Stimulated activated CD8-positive, alpha-beta memory T cell treated with anti-CD3 and anti-CD28 coated beads, Interleukin-15, amount 100 ng/mL, for 1 hour (primary cell): ENCODE data around the gene IPCEF1.

ENCODE experiments used
- DNase-seq: peaks from one replicate; pipeline ENCODE4 v3.0.0-alpha.2; 2020; ENCODE audit warnings: low read depth

The IPCEF1 gene

GRCh38 chr6:154373971-154374370, 17.4 kb upstream of the IPCEF1 start:
- DNase-seq = no peak

GRCh38 chr6:154371281-154371680, 14.7 kb upstream of the IPCEF1 start:
- no peak for DNase-seq

- DNase-seq = no peak
These were observed 13.9 kb upstream of the IPCEF1 start for GRCh38 chr6:154370545-154370944.

- DNase-seq = no peak
These were observed 11.5 kb upstream of the IPCEF1 start for GRCh38 chr6:154367839-154368695.

GRCh38 chr6:154367336-154367735, 10.7 kb upstream of the IPCEF1 start:
- DNase-seq = no peak

GRCh38 chr6:154363821-154364220, 7.2 kb upstream of the IPCEF1 start:
- DNase-seq = no peak

GRCh38 chr6:154361476-154361875, 4.9 kb upstream of the IPCEF1 start:
- no peak for DNase-seq

- DNase-seq = no peak
These were observed 3.9 kb upstream of the IPCEF1 start for GRCh38 chr6:154360476-154360875.

- DNase-seq = no peak
These were observed 3.1 kb upstream of the IPCEF1 start for GRCh38 chr6:154359679-154360078.

- DNase-seq = no peak
These were observed 2.6 kb upstream of the IPCEF1 start for GRCh38 chr6:154359161-154359574.

GRCh38 chr6:154358019-154358545, 1.5 kb upstream of the IPCEF1 start:
- DNase-seq = no peak

GRCh38 chr6:154356113-154356512, 490 bp downstream of the IPCEF1 start:
- no peak for DNase-seq

- no peak for DNase-seq
These were observed 2.3 kb downstream of the IPCEF1 start for GRCh38 chr6:154354265-154354777.

GRCh38 chr6:154353626-154354025, 3.0 kb downstream of the IPCEF1 start:
- DNase-seq = no peak

- no peak for DNase-seq
These were observed 3.6 kb downstream of the IPCEF1 start for GRCh38 chr6:154352898-154353585.

- no peak for DNase-seq
These were observed 6.3 kb downstream of the IPCEF1 start for GRCh38 chr6:154350293-154350692.

GRCh38 chr6:154347981-154348380, 8.6 kb downstream of the IPCEF1 start:
- DNase-seq = no peak

GRCh38 chr6:154345811-154346210, 10.8 kb downstream of the IPCEF1 start:
- no peak for DNase-seq

GRCh38 chr6:154343473-154344308, 12.9 kb downstream of the IPCEF1 start:
- DNase-seq = no peak

GRCh38 chr6:154341871-154342270, 14.7 kb downstream of the IPCEF1 start:
- no peak for DNase-seq

GRCh38 chr6:154341336-154341735, 15.3 kb downstream of the IPCEF1 start:
- no peak for DNase-seq

- no peak for DNase-seq
These were observed 19.1 kb downstream of the IPCEF1 start for GRCh38 chr6:154337406-154338005.
